Body of pancreas (tissue), 4 donors: ENCODE results near the gene HEXIM2. TPM values are rescaled to one million over a fixed set of nuclear protein-coding genes. Genes with fewer than 3 reads are reported as not detected.

Experiments
- ATAC-seq: fragments of 150-250 bp; one replicate; pipeline ENCODE4 v1.9.1; 2016
- DNase-seq, 4 donors: peaks; one replicate each; pipeline ENCODE4 v3.0.0-alpha.2; 2019
- H3K27ac ChIP-seq, 4 donors: fragments of 200-600 bp; sonication (generic); 1 replicate in 3 of 4; 2 replicates in 1 of 4; pipeline versions ENCODE4 v1.5.1 to v1.6.1; 2016 to 2019; ENCODE audit warnings: mild to moderate bottlenecking in 1 of 4, mixed read lengths in 1 of 4, moderate library complexity in 1 of 4
- H3K27me3 ChIP-seq, 2 donors: fragments of 200-600 bp; sonication (generic); one replicate each; pipeline ENCODE4 v1.6.0; 2016; ENCODE audit warnings: mild to moderate bottlenecking in 1 of 2
- H3K36me3 ChIP-seq, 2 donors: fragments of 200-600 bp; sonication (generic); replicated peaks in 1 of 2; 2 replicates each; pipeline ENCODE4 v1.5.1; 2016; ENCODE audit warnings: low read depth in 2 of 2; ENCODE audit not compliant: insufficient read depth in 1 of 2
- H3K4me1 ChIP-seq: fragments of 200-600 bp; sonication (generic); one replicate; pipeline ENCODE4 v1.6.0; 2016
- H3K4me3 ChIP-seq, 2 donors: fragments of 200-600 bp; sonication (generic); 1 replicate in 1 of 2; 2 replicates in 1 of 2; pipeline ENCODE4 v1.5.1; 2016 to 2019
- H3K9me3 ChIP-seq, 3 donors: fragments of 200-600 bp; sonication (generic); 1 replicate in 2 of 3; 2 replicates in 1 of 3; pipeline ENCODE4 v1.5.1; 2016
- POLR2A ChIP-seq, 3 donors: fragments of 450-650 bp; IDR thresholded peaks; one replicate each; pipeline ENCODE4 v1.6.1; 2016; ENCODE audit warnings: antibody characterized with exemption in 3 of 3, mild to moderate bottlenecking in 2 of 3
- WGBS, 2 donors: methylation state at CpG; one replicate each; pipeline ENCODE4 v1.1.5; 2017; 5-methylcytosine and 5-hydroxymethylcytosine counted together
- intact Hi-C: fragments of 100-400 bp; cut with DNase I; formaldehyde crosslinking; loops from one replicate; pipeline ENCODE4 v1.15.1; 2023
- total RNA-seq, 2 donors: library from RNA; depleted of rRNA; stranded (reverse); fragments of >200 nt; gene quantifications; one replicate each; pipeline ENCODE4 v1.1.0, GENCODE V29; 2016
- TF ChIP-seq, protein P1 (sequence below), 7 experiments: fragments of 450-650 bp in 4 of 7; fragments of 200-600 bp in 3 of 7; sonication (generic) in 3 of 7; IDR thresholded peaks; one replicate each; pipeline ENCODE4 v1.5.1; 2016 to 2019; ENCODE audit warnings: antibody characterized with exemption in 7 of 7

HEXIM2 gene
- total RNA-seq, 2 donors from 2014 or later: 5.9 to 10.1 TPM

DNA sequence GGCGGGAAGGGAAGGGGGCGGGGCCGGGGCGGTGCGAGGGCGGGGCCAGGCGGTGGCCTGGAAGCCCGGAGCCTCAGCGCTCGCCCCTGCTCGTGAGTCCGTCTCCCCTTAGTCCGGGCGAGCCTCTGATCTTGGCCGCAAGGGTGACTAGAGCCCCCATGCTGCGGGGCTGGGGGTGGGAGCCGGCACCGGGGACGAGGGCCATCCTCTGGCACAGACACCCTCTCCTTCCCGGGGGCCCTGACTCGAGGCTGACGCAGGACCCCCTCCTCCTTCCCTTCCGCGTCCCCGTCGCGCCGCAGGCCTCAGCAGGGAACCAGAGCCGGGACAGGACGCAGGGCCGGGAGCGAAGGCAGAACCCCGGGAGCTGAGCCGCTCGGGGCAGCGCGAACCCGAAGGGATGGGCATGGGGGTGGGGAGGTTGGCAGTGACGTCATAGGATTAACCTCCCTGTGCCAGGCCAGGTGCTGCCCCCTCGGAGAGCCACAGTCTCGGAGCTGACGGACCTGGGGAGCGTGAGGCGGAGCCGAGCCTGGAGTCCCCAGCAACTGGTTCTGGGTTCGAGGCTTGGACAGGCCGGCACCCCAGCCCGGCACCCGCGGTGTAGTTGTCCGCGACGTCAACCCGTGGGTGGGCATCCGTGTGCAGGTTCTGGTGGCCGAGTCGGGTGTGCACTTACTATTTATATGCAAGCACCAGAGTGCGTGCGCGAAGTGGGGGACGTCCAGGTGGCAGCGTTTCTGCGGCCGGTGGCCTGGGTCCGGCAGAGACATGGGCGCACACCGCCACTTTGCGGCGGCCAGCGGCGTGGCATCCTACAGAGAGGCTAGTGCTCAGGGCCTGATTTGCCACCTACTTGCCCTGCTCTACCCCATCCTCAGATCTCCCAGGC is 28.9 kb upstream of the HEXIM2 start:
- H3K27ac ChIP-seq: peak overlapping the region; percentile 90 to 97 (median 92)
- H3K4me1 ChIP-seq: peaks cover 51% of the 10 kb centered on the region
- no peaks in the 10 kb centered on the region for H3K36me3 ChIP-seq
- no peaks in the 10 kb centered on the region for H3K27me3 ChIP-seq
- H3K4me3 ChIP-seq: peak overlapping the region; percentile 63 to 66
- 1% methylated on average over 27 to 54 of the region's 71 CpGs for WGBS, 2 donors
- no peaks in the 10 kb centered on the region for H3K9me3 ChIP-seq
- TF ChIP-seq POLR2A (IDR thresholded peaks at IDR 0.05): peak; percentile 49 to 70 (median 69)
- TF ChIP-seq, protein P1, sequence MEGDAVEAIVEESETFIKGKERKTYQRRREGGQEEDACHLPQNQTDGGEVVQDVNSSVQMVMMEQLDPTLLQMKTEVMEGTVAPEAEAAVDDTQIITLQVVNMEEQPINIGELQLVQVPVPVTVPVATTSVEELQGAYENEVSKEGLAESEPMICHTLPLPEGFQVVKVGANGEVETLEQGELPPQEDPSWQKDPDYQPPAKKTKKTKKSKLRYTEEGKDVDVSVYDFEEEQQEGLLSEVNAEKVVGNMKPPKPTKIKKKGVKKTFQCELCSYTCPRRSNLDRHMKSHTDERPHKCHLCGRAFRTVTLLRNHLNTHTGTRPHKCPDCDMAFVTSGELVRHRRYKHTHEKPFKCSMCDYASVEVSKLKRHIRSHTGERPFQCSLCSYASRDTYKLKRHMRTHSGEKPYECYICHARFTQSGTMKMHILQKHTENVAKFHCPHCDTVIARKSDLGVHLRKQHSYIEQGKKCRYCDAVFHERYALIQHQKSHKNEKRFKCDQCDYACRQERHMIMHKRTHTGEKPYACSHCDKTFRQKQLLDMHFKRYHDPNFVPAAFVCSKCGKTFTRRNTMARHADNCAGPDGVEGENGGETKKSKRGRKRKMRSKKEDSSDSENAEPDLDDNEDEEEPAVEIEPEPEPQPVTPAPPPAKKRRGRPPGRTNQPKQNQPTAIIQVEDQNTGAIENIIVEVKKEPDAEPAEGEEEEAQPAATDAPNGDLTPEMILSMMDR (IDR thresholded peaks at IDR 0.05): peak; percentile 67 to 87 (median 76)
- ATAC-seq: peak; percentile 68
- peak; percentile 82 to 87 (median 86) for DNase-seq
- intact Hi-C loops: no loop called here

DNA sequence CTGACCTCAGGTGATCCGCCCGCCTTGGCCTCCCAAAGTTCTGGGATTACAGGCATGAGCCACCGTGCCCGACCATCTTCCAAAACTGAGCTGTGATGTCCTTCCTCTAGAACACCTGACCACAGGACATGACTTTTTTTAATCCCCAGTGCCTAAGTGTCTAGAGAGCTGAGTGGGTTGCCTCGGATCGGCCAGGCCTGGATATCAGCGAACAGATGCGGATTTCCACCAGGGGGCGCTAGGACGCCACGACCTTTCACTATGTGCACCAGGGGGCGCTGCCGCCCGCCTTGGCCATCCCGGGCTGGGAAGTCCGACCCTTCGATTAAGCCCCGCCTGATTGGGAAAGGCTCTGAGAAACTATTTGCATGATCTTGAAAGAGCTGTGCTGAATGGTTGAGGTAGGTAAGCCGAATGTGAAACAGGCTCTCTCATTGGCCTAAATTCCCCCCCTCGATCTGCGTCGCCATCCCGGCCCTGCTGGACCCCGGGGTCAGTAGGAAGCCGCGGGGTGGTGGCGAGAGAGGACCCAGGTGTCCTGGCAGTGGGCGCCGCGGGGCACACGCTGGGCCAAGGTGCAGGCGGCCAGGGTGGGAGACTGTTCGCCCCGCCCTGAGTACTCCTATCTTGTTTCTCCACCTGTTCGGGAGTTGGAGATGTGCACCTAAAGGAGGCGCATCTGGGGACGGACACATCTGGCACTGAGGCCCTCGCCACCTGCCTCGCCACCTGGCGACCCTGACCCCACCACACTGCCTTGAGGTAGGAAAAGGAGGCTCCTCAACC is 26.3 kb upstream of the HEXIM2 start, which contains the start of gene ACBD4:
ACBD4 (plus strand) TSS at position 496 of the 786 bp plus-strand sequence. CDS start 458 bp downstream, outside the sequence.
- H3K27ac ChIP-seq: peak within 1 kb of the TSS; percentile 60 to 80 (median 78)
- 0 to 6% methylated on average over 17 to 40 of the region's 40 CpGs for WGBS, 2 donors

DNA sequence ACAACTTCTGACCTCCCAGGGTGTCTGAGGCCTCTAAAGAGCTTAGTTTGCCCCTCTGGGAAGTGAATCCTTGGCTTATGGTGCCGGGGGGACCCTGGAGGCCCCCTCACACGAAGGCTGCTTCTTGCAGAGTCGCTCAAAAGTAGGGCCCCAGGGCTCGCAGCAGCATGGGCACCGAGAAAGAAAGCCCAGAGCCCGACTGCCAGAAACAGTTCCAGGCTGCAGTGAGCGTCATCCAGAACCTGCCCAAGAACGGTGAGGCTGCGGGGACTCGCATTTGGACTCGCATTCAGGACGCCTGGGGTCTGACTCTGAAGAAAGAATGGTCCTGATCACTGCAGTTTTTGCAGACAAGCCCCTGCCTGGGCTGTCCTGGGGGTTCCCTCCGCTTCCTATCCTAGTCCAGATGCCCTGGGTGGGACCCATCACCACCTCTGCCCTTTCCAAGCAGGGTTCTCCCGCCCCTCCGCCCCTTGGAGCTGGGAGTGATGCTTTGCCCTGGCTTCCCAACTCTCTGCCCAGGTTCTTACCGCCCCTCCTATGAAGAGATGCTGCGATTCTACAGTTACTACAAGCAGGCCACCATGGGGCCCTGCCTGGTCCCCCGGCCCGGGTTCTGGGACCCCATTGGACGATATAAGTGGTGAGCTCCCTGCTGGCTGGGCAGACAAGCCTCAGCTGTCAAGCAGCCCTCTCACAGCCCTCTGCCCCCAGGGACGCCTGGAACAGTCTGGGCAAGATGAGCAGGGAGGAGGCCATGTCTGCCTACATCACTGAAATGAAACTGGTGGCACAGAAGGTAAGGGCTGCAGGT is 25.5 kb upstream of the HEXIM2 start:
- intact Hi-C loops: loop anchor here (5.0 kb wide), 1 partner anchor 61 kb away; no protein-coding TSS in a partner anchor

More for the DNA sequence above, 26.3 kb upstream of the HEXIM2 start, which contains the start of gene ACBD4:
- peak; percentile 96 to 98 (median 97) for DNase-seq
- TF ChIP-seq, protein P1 (IDR thresholded peaks at IDR 0.05): peak; percentile 100
- TF ChIP-seq POLR2A (IDR thresholded peaks at IDR 0.05): peak; percentile 40 to 85 (median 80)
- H3K36me3 ChIP-seq: no peaks in the 10 kb centered on the region
- peaks cover 49% of the 10 kb centered on the region for H3K4me1 ChIP-seq
- ATAC-seq: peak; percentile 91
- intact Hi-C loops: loop anchor here (5.0 kb wide), 1 partner anchor 62 kb away; no protein-coding TSS in a partner anchor
- H3K9me3 ChIP-seq: no peaks in the 10 kb centered on the region
- no peaks in the 10 kb centered on the region for H3K27me3 ChIP-seq
- H3K4me3 ChIP-seq: peak within 1 kb of the TSS; percentile 64 to 87

More for the DNA sequence above, 25.5 kb upstream of the HEXIM2 start:
- no peaks in the 10 kb centered on the region for H3K36me3 ChIP-seq
- TF ChIP-seq POLR2A (IDR thresholded peaks at IDR 0.05): no peak
- TF ChIP-seq, protein P1 (IDR thresholded peaks at IDR 0.05): no peak
- 27 to 60% methylated on average over 8 to 21 of the region's 21 CpGs for WGBS, 2 donors
- peak overlapping the region in 3 of 4 donors; percentile 78 to 80 (median 78) for H3K27ac ChIP-seq
- H3K9me3 ChIP-seq: no peaks in the 10 kb centered on the region
- no peak for ATAC-seq
- DNase-seq: peak in 2 of 4 donors; percentile 30 to 38
- H3K4me1 ChIP-seq: peaks cover 43% of the 10 kb centered on the region
- H3K27me3 ChIP-seq: no peaks in the 10 kb centered on the region
- H3K4me3 ChIP-seq: peak overlapping the region; percentile 64 to 87
